Adrenal gland (tissue), 12 donors: Measurements from ENCODE around the gene AACS. TPM values are rescaled to one million over a fixed set of nuclear protein-coding genes. Genes with fewer than 3 reads are reported as not detected.

ENCODE experiments used
- DNase-seq, 7 donors: peaks; one replicate each; pipeline ENCODE4 v3.0.0-alpha.2; 2019 to 2020
- H3K27ac ChIP-seq, 5 donors: fragments of 200-600 bp; sonication (generic) in 4 of 5; 1 replicate in 3 of 5; 2 replicates in 2 of 5; pipeline versions ENCODE4 v1.5.1 to v1.8.0; 2016 to 2020; ENCODE audit warnings: mild to moderate bottlenecking in 1 of 5
- H3K27me3 ChIP-seq: fragments of 200-600 bp; 2 replicates; pipeline ENCODE4 v1.8.0; 2021
- H3K36me3 ChIP-seq, 2 donors: fragments of 200-600 bp; replicated peaks in 1 of 2; 1 replicate in 1 of 2; 2 replicates in 1 of 2; pipeline versions ENCODE4 v1.5.1 to v1.8.0; 2018 to 2022
- H3K4me1 ChIP-seq, 2 donors: fragments of 200-600 bp; replicated peaks in 1 of 2; 1 replicate in 1 of 2; 2 replicates in 1 of 2; pipeline versions ENCODE4 v1.5.1 to v1.8.0; 2018 to 2021
- H3K4me3 ChIP-seq, 4 donors: fragments of 200-600 bp; sonication (generic) in 3 of 4; one replicate each; pipeline ENCODE4 v1.5.1; 2016 to 2018
- H3K9me3 ChIP-seq, 3 donors: fragments of 200-600 bp; sonication (generic) in 1 of 3; replicated peaks in 1 of 3; 1 replicate in 2 of 3; 2 replicates in 1 of 3; pipeline versions ENCODE4 v1.5.1 to v1.8.0; 2016 to 2021
- POLR2A ChIP-seq, 2 donors: fragments of 450-650 bp; IDR thresholded peaks; one replicate each; pipeline ENCODE4 v1.6.1; 2017; ENCODE audit warnings: antibody characterized with exemption in 2 of 2, mild to moderate bottlenecking in 2 of 2, moderate library complexity in 1 of 2
- WGBS, 4 donors: extraction: QIAGEN DNeasy Blood & Tissue Kit in 2 of 4; methylation state at CpG; one replicate each; pipeline versions ENCODE4 v1.1.5 to v1.1.7; 2013 to 2017; 5-methylcytosine and 5-hydroxymethylcytosine counted together
- intact Hi-C, 2 donors: fragments of 100-400 bp; cut with DNase I; formaldehyde crosslinking; loops; one replicate each; pipeline versions ENCODE4 v1.14.1 to v1.15.0; 2022 to 2023
- polyA plus RNA-seq, 3 donors: library from polyadenylated mRNA; stranded (reverse); fragments of 200-250 nt in 2 of 3; fragments of 350-450 nt in 1 of 3; fragmentation: Illumina TruSeq in 1 of 3; extraction: RNeasy Lipid Tissue Mini Kit (QIAGEN cat#74804) in 1 of 3; gene quantifications; one replicate each; pipeline ENCODE4 v1.2.3, GENCODE V29; 2013 to 2014
- total RNA-seq, 9 donors: library from RNA; depleted of rRNA in 4 of 9; stranded (reverse); fragments of >200 nt in 4 of 9; fragments of 120-200 nt in 1 of 9; fragmentation: NEBNext Ultra II Directional in 1 of 9; extraction: Animal tissue kit (Norgen Biotek cat#: 25700) in 1 of 9; gene quantifications; one replicate each; pipeline versions ENCODE4 v1.1.0 to v1.2.4, GENCODE V29; 2013 to 2023
- TF ChIP-seq, protein P1 (sequence below), 6 experiments: fragments of 450-650 bp in 4 of 6; fragments of 200-600 bp in 2 of 6; sonication (generic) in 1 of 6; IDR thresholded peaks; 1 replicate in 5 of 6; 2 replicates in 1 of 6; pipeline versions ENCODE4 v1.5.1 to v1.8.0; 2016 to 2021; ENCODE audit warnings: antibody characterized with exemption in 6 of 6, mild to moderate bottlenecking in 2 of 6, moderate library complexity in 1 of 6
- donor health status: healthy with polysubstance abuse.
- donor health status: Bipolar disorder and iron deficiency.
- donor health status: DM: yes; HTN: yes; CAD: no.
- donor health status: DM: no; HTN: no; CAD: no.
- donor health status: DM: no; HTN: no; CAD: no.
- donor health status: DM: yes; HTN: yes; CAD: no.

Gene AACS
- total and polyA plus RNA-seq, 12 donors = 8.0 to 31.7 (median 15.4) TPM

- H3K36me3 ChIP-seq = no peaks in the 10 kb centered on the region
- no peaks in the 10 kb centered on the region for H3K4me1 ChIP-seq
- H3K9me3 ChIP-seq = no peaks in the 10 kb centered on the region
- DNase-seq = no peak
- 92 to 96% (median 94%) methylated on average over 18 of the region's 18 CpGs for WGBS, 4 donors
- intact Hi-C loops = no loop called here
- H3K27me3 ChIP-seq = no peaks in the 10 kb centered on the region
- H3K4me3 ChIP-seq = no peak overlapping the region
- H3K27ac ChIP-seq = no peak overlapping the region
- TF ChIP-seq POLR2A (IDR thresholded peaks at IDR 0.05) = no peak
Observed at GRCh38 chr12:125128439-125129178, 63.4 kb downstream of the AACS start.

- 89 to 95% (median 94%) methylated on average over 10 of the region's 10 CpGs for WGBS, 4 donors
- intact Hi-C loops = no loop called here
- Histone ChIP-seq H3K27me3 (no peaks in the 10 kb centered on the region), H3K4me3 (no peak overlapping the region), H3K36me3 (no peaks in the 10 kb centered on the region), H3K9me3 (no peaks in the 10 kb centered on the region), H3K27ac (no peak overlapping the region), H3K4me1 (no peaks in the 10 kb centered on the region)
- TF ChIP-seq, protein P1, sequence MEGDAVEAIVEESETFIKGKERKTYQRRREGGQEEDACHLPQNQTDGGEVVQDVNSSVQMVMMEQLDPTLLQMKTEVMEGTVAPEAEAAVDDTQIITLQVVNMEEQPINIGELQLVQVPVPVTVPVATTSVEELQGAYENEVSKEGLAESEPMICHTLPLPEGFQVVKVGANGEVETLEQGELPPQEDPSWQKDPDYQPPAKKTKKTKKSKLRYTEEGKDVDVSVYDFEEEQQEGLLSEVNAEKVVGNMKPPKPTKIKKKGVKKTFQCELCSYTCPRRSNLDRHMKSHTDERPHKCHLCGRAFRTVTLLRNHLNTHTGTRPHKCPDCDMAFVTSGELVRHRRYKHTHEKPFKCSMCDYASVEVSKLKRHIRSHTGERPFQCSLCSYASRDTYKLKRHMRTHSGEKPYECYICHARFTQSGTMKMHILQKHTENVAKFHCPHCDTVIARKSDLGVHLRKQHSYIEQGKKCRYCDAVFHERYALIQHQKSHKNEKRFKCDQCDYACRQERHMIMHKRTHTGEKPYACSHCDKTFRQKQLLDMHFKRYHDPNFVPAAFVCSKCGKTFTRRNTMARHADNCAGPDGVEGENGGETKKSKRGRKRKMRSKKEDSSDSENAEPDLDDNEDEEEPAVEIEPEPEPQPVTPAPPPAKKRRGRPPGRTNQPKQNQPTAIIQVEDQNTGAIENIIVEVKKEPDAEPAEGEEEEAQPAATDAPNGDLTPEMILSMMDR (IDR thresholded peaks at IDR 0.05) = no peak
- TF ChIP-seq POLR2A (IDR thresholded peaks at IDR 0.05) = no peak
- no peak for DNase-seq
Observed at GRCh38 chr12:125129179-125129571, 63.9 kb downstream of the AACS start.

- Histone ChIP-seq H3K4me3 (no peak overlapping the region), H3K4me1 (no peaks in the 10 kb centered on the region), H3K36me3 (no peaks in the 10 kb centered on the region), H3K9me3 (no peaks in the 10 kb centered on the region), H3K27ac (no peak overlapping the region), H3K27me3 (no peaks in the 10 kb centered on the region)
- WGBS, 4 donors = 88 to 91% (median 89%) methylated on average over 18 of the region's 18 CpGs
- TF ChIP-seq, protein P1 (IDR thresholded peaks at IDR 0.05) = no peak
- no peak for TF ChIP-seq POLR2A (IDR thresholded peaks at IDR 0.05)
- no peak for DNase-seq
- intact Hi-C loops = no loop called here
Observed at GRCh38 chr12:125129591-125130255, 64.5 kb downstream of the AACS start.

GRCh38 chr12:125131958-125132357 is 66.7 kb downstream of the AACS start:
- intact Hi-C loops = no loop called here
- no peak for DNase-seq
- no peaks in the 10 kb centered on the region for H3K36me3 ChIP-seq
- H3K27ac ChIP-seq = no peak overlapping the region
- H3K4me3 ChIP-seq = no peak overlapping the region
- no peak for TF ChIP-seq POLR2A (IDR thresholded peaks at IDR 0.05)
- TF ChIP-seq, protein P1 (IDR thresholded peaks at IDR 0.05) = no peak
- WGBS, 4 donors = 91 to 96% (median 92%) methylated on average over 8 of the region's 8 CpGs
- no peaks in the 10 kb centered on the region for H3K9me3 ChIP-seq
- H3K27me3 ChIP-seq = no peaks in the 10 kb centered on the region
- no peaks in the 10 kb centered on the region for H3K4me1 ChIP-seq
